Caco-2 (cell line): Measurements from ENCODE around the gene CLPTM1L. TPM values are rescaled to one million over a fixed set of nuclear protein-coding genes. Genes with fewer than 3 reads are reported as not detected.
"Not testable (repeated sequence)": the region's sequence is repeated elsewhere in the genome, so short reads cannot be mapped to it uniquely, and the experiment has no call there.

ENCODE experiments used
- BruUV-seq: library from RNA; stranded (reverse); fragments of 400-500 nt; replicated peaks from 2 replicates; lab custom pipeline; 2021; lab: Mats Ljungman, UMichigan
- CTCF ChIA-PET: fragments of 300-600 bp; sonication (Branson Sonifier 250); formaldehyde crosslinking; loops from one replicate; lab custom pipeline; 2022; ENCODE audit warnings: antibody characterized with exemption; lab: Charles Lee
- POLR2A ChIA-PET: fragments of 300-600 bp; sonication (Branson Sonifier 250); formaldehyde crosslinking; loops from one replicate; lab custom pipeline; 2022; ENCODE audit warnings: antibody characterized with exemption; lab: Charles Lee
- DNase-seq, 2 experiments: peaks; one replicate each; pipeline versions ENCODE4 v3.0.0 to v3.0.0-alpha.2; 2020 to 2022
- H3K27me3 ChIP-seq: replicated peaks from 2 replicates; pipeline ENCODE4 v1.6.0; 2011; ENCODE audit warnings: low read length; ENCODE audit not compliant: control insufficient read depth, insufficient read depth
- H3K36me3 ChIP-seq: 2 replicates; pipeline ENCODE4 v1.5.1; 2011; ENCODE audit warnings: low read length; ENCODE audit not compliant: control insufficient read depth, insufficient read depth
- H3K4me1 ChIP-seq: fragments of 250-450 bp; sonication (Bioruptor Pico); 2 replicates; pipeline ENCODE4 v1.5.1; 2020; ENCODE audit warnings: mild to moderate bottlenecking
- H3K4me3 ChIP-seq: 2 replicates; pipeline ENCODE4 v1.5.1; 2011; ENCODE audit warnings: low read depth, mild to moderate bottlenecking, control low read depth, low read length
- H3K9me3 ChIP-seq: fragments of 250-450 bp; sonication (Bioruptor Pico); 2 replicates; pipeline ENCODE4 v1.5.1; 2020; ENCODE audit warnings: mild to moderate bottlenecking, moderate library complexity
- H3K27ac Mint-ChIP-seq: one replicate; pipeline ENCODE4 v1.8.0; 2022; ENCODE audit warnings: mixed read lengths; ENCODE audit not compliant: unreplicated experiment
- H3K27me3 Mint-ChIP-seq: one replicate; pipeline ENCODE4 v1.8.0; 2022; ENCODE audit warnings: mixed read lengths; ENCODE audit not compliant: insufficient read depth, unreplicated experiment
- H3K36me3 Mint-ChIP-seq: one replicate; pipeline ENCODE4 v1.8.0; 2022; ENCODE audit warnings: mild to moderate bottlenecking, mixed read lengths; ENCODE audit not compliant: insufficient read depth, unreplicated experiment
- H3K4me1 Mint-ChIP-seq: one replicate; pipeline ENCODE4 v1.8.0; 2022; ENCODE audit warnings: low read depth, mixed read lengths; ENCODE audit not compliant: unreplicated experiment
- H3K4me3 Mint-ChIP-seq: one replicate; pipeline ENCODE4 v1.8.0; 2022; ENCODE audit warnings: mild to moderate bottlenecking, moderate library complexity, mixed read lengths; ENCODE audit not compliant: unreplicated experiment
- H3K9me3 Mint-ChIP-seq: one replicate; pipeline ENCODE4 v1.8.0; 2022; ENCODE audit warnings: mixed read lengths; ENCODE audit not compliant: unreplicated experiment
- CTCF ChIP-seq, 2 experiments: fragments of 200-600 bp in 1 of 2; IDR thresholded peaks; 1 replicate in 1 of 2; 2 replicates in 1 of 2; pipeline versions ENCODE4 v1.5.1 to v1.8.0; 2011 to 2022; ENCODE audit warnings: antibody characterized with exemption in 1 of 2, control low read depth in 1 of 2, inconsistent platforms in 1 of 2, low read depth in 1 of 2, low read length in 1 of 2, mild to moderate bottlenecking in 1 of 2, moderate library complexity in 1 of 2; ENCODE audit not compliant: insufficient read depth in 1 of 2, severe bottlenecking in 1 of 2, unreplicated experiment in 1 of 2
- intact Hi-C: fragments of 100-400 bp; cut with micrococcal nuclease; formaldehyde crosslinking; loops from one replicate; pipeline ENCODE4 v1.10.0; 2022; ENCODE audit not compliant: unreplicated experiment
- total RNA-seq: library from RNA; stranded (reverse); gene quantifications from 2 replicates; pipeline ENCODE4 v1.2.3, GENCODE V29; 2022

Gene CLPTM1L
- total RNA-seq, 1 experiment from 2014 or later: 114 TPM

GRCh38 chr5:1291611-1292080 is 53.3 kb downstream of the CLPTM1L start:
- POLR2A ChIA-PET: no interaction called here
- H3K4me1 Mint-ChIP-seq: no peaks in the 10 kb centered on the region
- CTCF ChIA-PET: no interaction called here
- H3K36me3 Mint-ChIP-seq: no peaks in the 10 kb centered on the region
- Histone ChIP-seq H3K27me3 (no peaks in the 10 kb centered on the region), H3K36me3 (no peaks in the 10 kb centered on the region), H3K9me3 (no peaks in the 10 kb centered on the region), H3K4me3 (no peak overlapping the region), H3K4me1 (peaks cover 6% of the 10 kb centered on the region)
- DNase-seq: no peak
- H3K9me3 Mint-ChIP-seq: peaks cover 11% of the 10 kb centered on the region
- no peak overlapping the region for H3K27ac Mint-ChIP-seq
- no peak overlapping the region for H3K4me3 Mint-ChIP-seq
- intact Hi-C loops: no loop called here
- TF ChIP-seq CTCF (IDR thresholded peaks at IDR 0.05; ENCODE audit: insufficient read depth in 1 of 2, low read depth in 1 of 2, low read length in 1 of 2, severe bottlenecking in 1 of 2, unreplicated experiment in 1 of 2): no peak
- H3K27me3 Mint-ChIP-seq: no peaks in the 10 kb centered on the region
- BruUV-seq: no TSS peak

DNA sequence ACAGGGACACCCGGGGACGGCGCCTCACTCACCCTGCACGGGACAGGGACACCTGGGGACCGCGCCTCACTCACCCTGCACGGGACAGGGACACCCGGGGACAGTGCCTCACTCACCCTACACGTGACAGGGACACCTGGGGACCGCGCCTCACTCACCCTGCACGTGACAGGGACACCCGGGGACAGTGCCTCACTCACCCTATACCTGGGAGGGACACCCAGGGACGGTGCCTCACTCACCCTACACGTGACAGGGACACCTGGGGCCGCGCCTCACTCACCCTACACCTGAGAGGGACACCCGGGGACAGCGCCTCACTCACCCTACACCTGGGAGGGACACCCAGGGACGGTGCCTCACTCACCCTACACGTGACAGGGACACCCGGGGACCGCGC is 53.9 kb downstream of the CLPTM1L start:
- H3K27me3 Mint-ChIP-seq, DNase-seq, H3K27ac Mint-ChIP-seq, BruUV-seq, CTCF ChIA-PET, POLR2A ChIA-PET, H3K4me3 ChIP-seq, H3K4me3 Mint-ChIP-seq, H3K36me3 Mint-ChIP-seq, H3K4me1 Mint-ChIP-seq, H3K27me3 ChIP-seq, H3K4me1 ChIP-seq, H3K36me3 ChIP-seq, intact Hi-C loops, H3K9me3 ChIP-seq: not testable (repeated sequence)
- H3K9me3 Mint-ChIP-seq: peaks cover 11% of the 10 kb centered on the region

DNA sequence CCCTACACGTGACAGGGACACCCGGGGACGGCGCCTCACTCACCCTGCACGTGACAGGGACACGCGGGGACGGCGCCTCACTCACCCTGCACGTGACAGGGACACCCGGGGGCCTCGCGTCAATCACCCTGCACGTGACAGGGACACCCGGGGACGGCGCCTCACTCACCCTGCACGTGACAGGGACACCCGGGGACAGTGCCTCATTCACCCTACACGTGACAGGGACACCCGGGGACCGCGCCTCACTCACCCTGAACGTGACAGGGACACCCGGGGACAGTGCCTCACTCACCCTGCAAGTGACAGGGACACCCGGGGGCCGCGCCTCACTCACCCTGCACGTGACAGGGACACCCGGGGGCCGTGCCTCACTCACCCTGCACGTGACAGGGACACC is 55.3 kb downstream of the CLPTM1L start:
- POLR2A ChIA-PET, CTCF ChIA-PET, H3K36me3 Mint-ChIP-seq, H3K9me3 ChIP-seq, H3K27me3 Mint-ChIP-seq, H3K27me3 ChIP-seq, H3K4me1 ChIP-seq, H3K4me3 Mint-ChIP-seq, H3K4me1 Mint-ChIP-seq, H3K4me3 ChIP-seq, DNase-seq, H3K27ac Mint-ChIP-seq, intact Hi-C loops, BruUV-seq, H3K36me3 ChIP-seq: not testable (repeated sequence)
- peaks cover 11% of the 10 kb centered on the region for H3K9me3 Mint-ChIP-seq

- H3K9me3 ChIP-seq: no peaks in the 10 kb centered on the region
- no peaks in the 10 kb centered on the region for H3K27me3 ChIP-seq
- H3K27ac Mint-ChIP-seq: no peak overlapping the region
- ChIA-PET CTCF (no interaction called here), POLR2A (no interaction called here)
- intact Hi-C loops: no loop called here
- TF ChIP-seq CTCF (IDR thresholded peaks at IDR 0.05; ENCODE audit: insufficient read depth in 1 of 2, low read depth in 1 of 2, low read length in 1 of 2, severe bottlenecking in 1 of 2, unreplicated experiment in 1 of 2): no peak
- no peaks in the 10 kb centered on the region for H3K27me3 Mint-ChIP-seq
- no peaks in the 10 kb centered on the region for H3K36me3 ChIP-seq
- no peaks in the 10 kb centered on the region for H3K4me1 ChIP-seq
- no peaks in the 10 kb centered on the region for H3K4me1 Mint-ChIP-seq
- BruUV-seq: no TSS peak
- no peak overlapping the region for H3K4me3 ChIP-seq
- H3K9me3 Mint-ChIP-seq: peaks cover 11% of the 10 kb centered on the region
- H3K36me3 Mint-ChIP-seq: peaks cover 8% of the 10 kb centered on the region
- DNase-seq: no peak
- H3K4me3 Mint-ChIP-seq: no peak overlapping the region
Measured at GRCh38 chr5:1288439-1289335, 56.2 kb downstream of the CLPTM1L start.
